NCI-H2196 treated with DMSO at 0.1 percent for 48 hours (cell line): ENCODE data around the gene HHAT.

Experiments used
- DNase-seq: peaks from one replicate; lab custom pipeline; 2025; ENCODE audit not compliant: unreplicated experiment; lab: John Stamatoyannopoulos, UW

HHAT gene

DNA sequence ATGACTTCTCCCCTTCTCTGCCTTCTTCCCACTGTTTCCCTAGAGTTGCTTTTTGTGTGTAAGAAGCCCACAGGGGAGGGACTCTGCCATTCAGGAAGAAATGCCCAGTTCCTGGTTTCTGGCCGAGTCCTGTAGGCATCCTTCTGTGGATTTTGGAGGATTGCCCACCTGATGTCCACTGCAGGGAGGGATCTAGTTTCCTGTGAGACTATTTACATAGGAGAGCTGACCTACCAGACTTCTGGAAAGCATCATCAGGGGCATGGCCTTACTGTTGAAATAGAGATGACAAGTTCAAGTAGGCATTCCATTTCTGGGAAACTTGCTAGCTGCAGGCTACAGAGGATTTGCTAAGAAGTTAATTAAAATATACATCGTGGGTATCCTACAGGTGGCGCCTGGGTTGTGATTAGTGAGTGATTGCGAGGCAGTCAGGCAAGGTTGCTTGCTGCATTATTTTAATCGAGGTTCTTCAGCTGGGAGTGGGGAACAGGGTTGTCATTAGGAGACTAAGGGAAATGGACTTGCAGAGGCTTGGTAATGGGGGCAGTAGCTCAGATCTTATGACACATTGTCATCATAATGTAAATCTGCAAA lies 148.7 kb downstream of the HHAT start:
- peak; percentile 17 for DNase-seq

GRCh38 chr1:210478820-210479219 lies 150.1 kb downstream of the HHAT start:
- DNase-seq: no peak

GRCh38 chr1:210482491-210482890 lies 153.8 kb downstream of the HHAT start:
- DNase-seq: no peak

DNA sequence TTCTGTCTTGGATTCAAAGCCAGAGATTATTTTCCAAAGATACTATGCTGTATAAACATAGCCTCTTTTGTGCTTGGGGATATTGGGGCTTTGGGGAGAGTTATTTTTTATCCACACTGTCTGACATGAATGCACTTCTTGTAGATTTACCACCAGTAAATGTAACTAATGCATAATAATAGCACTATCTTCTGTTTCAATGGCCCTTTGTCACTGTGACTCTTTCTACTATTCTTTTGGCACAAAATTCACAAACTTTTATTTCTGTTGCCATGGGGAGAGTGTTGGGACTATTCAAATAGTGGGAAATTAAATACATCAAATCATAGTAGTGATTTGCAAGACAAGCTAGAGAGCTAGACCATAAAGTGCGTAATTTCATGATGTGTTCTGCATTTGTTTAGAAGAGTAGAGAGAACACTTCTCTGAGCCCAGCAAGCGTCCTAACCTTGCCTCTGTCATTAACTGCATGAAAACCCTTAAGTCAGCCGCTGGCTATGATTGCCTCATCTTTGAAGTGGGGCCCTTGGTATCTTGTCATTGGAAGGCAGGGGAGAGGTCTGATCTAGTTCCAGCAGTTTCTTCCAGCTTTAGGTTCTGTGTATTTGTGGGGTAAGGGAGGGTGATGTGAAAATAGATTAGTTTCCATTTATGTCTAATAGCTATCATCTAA lies 154.4 kb downstream of the HHAT start:
- no peak for DNase-seq

DNA sequence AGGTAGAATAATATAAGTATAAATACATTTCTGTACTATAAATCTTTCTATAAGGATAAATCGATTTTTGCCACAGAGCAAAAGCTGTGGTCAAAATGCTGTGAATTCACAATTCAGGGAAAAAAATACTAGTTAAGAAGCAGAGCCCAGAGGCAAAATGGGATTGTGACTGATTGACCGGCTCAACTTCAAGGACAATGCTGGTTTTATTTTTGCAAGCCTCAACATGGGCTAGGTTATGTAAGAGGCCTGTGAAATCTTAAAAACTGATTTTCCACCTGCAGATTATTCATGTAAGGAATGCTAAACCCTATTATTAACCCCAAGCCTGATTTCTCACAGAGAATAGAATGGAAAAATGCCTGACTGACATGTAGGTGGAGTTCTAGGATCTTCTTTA lies 155.1 kb downstream of the HHAT start:
- no peak for DNase-seq

DNA sequence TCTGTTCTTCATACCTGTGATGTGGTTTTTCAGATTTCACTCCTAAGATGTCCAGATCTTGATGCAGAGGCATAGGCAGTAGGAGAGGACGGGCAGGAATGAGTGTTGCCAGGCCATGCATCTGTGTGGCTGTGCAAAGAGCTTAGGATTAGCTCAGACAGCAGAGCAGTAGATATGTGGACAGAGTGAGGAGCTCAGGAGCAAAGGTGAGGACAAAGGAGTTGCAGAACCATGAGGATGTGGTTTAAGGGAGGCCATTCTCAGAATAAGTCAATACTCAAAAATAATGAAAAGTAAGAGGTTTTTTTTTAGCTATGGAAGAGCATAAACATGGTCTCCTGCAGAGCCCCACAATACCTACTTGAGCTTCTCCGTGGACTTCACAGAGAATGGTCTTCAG lies 158.3 kb downstream of the HHAT start:
- no peak for DNase-seq

- DNase-seq: no peak
These were observed 160.8 kb downstream of the HHAT start for GRCh38 chr1:210489491-210489890.

GRCh38 chr1:210490781-210491180 lies 162.1 kb downstream of the HHAT start:
- DNase-seq: no peak

- no peak for DNase-seq
These were observed 167.4 kb downstream of the HHAT start for GRCh38 chr1:210496063-210496462.

DNA sequence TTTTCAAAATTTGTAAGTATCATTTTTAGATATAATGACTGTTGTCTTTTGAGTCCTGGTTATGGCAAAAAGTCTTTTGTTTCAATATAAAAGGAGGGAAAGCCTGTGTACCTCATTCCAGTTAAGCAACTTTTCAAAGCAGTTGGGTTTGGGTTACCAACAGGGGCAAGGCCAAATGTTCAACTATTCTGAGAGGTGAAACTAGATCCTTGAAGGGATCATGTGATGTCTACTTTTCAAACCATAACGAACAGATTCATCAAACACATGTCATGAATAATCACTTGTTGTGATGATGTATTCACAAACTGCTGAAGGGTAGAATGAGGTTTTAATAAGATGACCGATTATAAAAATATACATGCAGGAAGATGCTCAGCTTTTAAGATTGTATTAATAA lies 171.3 kb downstream of the HHAT start:
- DNase-seq: no peak

DNA sequence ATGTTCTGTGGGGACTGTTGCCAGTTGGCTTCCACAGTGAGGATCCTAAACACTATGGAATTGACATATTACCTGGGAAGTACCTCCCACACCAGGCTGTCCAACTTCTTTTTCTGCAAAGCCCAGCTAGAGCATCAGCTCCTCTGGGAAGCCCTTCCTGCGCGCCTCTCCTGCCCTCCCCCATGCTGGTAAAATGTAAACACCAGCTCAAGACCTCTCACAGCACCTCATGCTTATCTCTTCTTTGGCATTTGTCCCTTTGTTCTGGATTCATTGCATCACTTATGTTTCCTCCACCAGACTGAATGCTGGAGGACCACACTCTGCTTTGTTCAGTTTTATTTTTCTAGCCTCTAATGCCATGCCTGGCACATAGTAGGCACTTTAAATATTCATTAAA lies 172.1 kb downstream of the HHAT start:
- DNase-seq: no peak

DNA sequence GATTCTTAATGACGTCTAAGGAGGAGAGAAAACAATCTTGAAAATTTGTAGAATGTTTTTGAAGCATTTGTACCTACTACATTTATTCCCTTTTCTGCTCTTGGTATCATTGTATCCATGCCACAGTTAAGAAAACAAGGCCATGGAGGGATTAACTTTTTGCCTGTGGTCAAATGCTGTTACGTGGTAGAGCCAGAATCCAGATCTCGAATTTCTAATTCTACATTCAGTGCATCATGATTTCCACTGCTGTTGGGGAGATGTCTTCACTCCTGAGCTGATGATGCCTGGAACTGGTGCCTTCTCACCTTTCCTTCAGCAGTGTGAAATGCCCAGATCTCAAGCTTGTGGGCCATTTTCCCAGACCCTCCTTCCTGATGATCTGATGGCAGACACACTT lies 175.6 kb downstream of the HHAT start:
- DNase-seq: no peak

DNA sequence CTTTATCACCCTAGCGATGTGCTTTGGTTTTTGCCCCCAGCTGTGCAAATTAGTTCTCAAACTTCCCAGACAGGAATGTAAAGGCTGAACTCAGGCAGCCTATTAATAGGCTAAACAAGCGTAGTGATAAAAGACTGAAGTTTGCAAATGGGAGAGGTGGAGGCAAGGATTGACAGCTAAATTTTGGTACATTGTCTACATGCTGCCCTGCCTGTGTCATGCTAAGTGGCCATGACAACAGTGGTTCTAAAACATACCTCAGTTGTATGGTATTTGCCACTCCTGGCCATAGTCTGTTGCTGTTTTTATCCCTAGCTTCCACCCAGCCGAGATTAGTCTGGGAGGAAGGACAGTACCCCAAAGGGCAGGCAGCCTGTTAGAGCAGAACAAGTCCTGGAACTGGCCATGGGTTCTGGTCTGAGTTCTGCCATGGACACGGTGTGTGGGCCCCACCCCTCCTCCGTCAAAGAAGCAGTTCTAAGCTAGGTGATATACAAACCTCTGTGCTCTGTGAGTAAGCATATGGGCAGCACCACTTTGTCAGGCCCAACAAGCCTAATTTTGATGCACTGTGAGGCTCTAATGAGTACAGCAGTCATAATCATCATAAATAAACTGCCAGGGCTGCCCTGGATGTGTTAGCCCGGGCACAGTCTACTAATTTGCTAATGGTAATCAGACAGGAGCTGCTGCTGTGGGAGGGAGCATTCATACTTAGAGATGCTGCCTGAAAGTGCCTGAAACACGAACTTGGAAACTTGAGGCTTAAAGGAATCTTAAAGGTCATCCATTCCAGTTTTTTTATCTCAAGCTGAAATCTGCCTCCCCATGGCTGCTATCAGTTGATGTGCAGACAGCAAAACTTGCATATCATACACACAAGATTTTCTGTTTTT lies 177.1 kb downstream of the HHAT start:
- no peak for DNase-seq

DNA sequence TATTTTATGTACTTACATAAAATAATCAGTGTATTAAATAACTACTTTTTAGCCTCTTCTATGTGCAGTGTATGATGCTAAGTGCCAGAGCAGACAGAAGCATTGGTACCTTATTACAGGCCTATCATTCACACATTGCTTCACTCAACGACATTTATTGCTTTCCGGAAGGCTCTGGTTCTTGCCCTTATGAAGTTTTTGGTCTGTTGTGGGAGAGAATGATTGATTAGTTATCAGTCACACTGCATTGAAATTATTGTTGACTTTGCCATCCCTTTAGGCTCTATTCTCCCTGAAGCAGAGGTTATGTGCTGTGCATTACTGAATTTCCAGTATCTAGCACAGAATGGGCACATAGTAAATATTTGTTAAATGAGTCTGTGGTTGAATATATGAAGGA lies 178.0 kb downstream of the HHAT start:
- DNase-seq: no peak

DNA sequence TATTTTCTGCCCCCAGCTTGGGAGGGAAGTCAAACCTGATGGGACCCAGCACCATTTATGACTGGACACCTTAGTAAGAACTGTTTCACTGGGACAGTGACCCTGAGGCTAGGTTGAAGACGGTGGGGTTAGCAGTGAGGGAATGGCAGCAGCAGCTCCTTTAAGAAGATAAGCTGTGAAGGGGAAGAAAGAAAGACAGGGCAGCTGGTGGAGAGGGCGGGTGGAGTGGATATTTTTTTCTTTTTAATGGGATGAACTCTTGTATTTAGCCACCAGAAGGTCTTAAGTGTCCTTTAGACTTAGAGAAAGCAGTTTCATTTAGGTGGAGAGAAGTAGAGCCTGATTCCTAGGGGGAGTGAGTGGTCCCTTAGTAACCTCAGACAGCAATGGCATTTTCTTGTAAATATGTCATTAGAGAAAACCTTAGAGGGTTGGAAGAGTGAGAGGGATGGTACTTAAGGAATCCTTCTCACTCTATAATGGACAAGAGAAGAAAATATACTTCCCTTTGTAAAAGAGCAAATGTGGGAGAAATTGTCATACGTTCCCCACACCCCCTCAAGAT lies 187.5 kb downstream of the HHAT start:
- no peak for DNase-seq

DNA sequence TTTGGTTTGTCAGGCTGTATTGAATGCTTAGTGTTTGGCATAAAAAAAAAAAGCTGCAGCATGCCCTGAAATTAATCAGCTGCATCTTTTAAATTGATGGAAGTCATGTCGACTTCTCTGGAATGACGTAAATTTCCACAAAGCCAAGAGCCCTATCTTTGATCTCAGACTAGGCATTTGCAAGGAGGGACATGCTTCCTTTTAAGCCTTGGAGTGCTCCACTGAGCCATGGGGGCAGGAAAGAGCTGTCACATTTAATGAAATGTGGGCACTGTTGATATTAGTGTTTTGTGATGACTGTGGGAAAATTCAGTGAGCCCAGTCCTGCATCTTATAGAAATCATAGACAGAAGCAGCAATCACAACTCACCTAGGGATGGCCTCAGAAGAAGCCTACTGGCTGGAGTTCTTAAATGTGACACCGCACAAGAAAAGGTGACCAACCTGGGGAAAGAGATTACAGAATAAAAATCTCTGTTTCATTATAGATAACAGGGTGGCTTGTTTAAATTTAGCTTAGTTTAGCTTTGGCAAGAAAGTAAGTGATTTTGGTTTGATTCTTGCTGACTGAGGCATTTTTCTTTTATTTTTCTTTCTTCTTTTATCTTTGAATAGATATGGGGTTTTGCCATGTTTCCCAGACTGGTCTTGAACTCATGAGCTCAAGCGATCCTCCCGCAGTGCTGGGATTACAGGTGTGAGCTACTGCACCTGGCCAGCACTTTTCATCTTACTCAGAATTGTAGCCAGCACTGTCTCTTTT lies 188.2 kb downstream of the HHAT start:
- DNase-seq: no peak

GRCh38 chr1:210523830-210524229 lies 195.1 kb downstream of the HHAT start:
- DNase-seq: no peak

DNA sequence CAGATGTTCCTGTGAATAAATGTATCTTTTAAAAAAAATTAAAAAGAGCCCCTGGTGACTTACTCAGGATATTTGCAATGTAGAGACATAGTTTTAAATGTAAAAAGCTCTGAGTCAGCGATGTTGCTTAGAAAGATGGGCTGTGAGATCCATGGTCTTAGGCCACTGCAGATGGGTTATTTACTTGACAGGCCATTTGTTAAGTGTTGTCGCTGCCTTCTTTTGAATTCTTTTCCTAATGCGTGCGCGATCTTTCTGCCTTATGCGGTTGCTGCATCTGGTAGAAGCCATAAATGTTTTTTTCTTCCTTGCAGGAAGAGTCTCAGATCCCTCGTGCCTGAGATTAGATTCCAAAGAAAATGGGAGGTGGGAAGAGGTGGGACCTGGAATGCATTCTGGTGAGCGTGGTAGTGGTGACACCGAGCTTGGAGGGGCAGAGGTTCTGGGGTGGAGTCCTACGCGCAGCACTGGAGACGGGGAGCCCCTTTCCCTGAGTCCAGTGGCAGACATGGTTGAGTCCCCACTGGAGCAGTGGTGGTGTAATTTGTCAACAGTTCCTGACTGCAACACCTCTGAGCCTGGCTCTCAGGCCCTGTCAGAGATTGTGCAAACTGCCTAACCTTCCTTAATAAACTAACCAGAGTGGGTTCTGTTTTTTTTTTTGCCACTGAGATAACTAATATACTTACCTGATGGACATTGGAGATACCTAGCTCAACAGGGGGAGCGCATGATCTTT lies 197.2 kb downstream of the HHAT start:
- DNase-seq: no peak

GRCh38 chr1:210527091-210527490 lies 198.4 kb downstream of the HHAT start:
- no peak for DNase-seq

GRCh38 chr1:210531475-210532222 lies 202.9 kb downstream of the HHAT start:
- no peak for DNase-seq
